Measurements from ENCODE around the gene MAML2. TPM values are rescaled to one million over a fixed set of nuclear protein-coding genes. Genes with fewer than 3 reads are reported as not detected.

The MAML2 gene
- total and polyA plus RNA-seq, 2 of the 8 experiments (the other 6 are each of a cell fraction or from before 2014, with no cell fraction given), result 3.8 to 6.6 TPM

DNA sequence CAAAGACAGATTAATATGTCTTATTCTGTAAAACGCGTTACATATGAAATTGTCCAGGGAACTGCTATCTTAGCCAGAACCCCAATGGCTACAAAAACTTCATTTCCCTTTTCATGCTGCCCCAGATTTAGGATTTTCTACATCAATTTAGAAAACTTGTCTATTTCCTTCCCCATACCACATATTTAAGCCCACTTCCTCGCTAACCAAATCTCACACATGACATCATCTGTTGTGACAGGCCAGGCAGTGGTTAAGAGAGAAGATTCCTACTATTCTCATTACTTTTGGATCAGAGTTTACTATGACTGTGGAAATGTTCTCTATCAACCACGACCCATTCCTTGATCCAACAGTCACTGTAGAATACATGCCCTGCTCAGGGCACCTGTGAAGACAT is 30.8 kb upstream of the MAML2 start:
- Histone ChIP-seq H3K4ac (replicated peaks; ENCODE audit: insufficient read length, low read depth, low read length) (no peak overlapping the region), H3K18ac (ENCODE audit: extremely low read depth, low read length) (no peak overlapping the region), H3K23ac (ENCODE audit: insufficient read length) (no peak overlapping the region), H4K20me1 (replicated peaks in 1 of 2; ENCODE audit: control insufficient read depth in 1 of 2, insufficient read depth in 2 of 2, low read length in 2 of 2) (no peaks in the 10 kb centered on the region), H2BK5ac (ENCODE audit: low read depth, low read length) (no peak overlapping the region), H3K14ac (ENCODE audit: insufficient read length) (no peak overlapping the region), H4K8ac (ENCODE audit: extremely low read depth, insufficient read depth, low read length) (no peak overlapping the region), H2BK15ac (ENCODE audit: low read length) (no peak overlapping the region), H2AK5ac (ENCODE audit: low read depth, low read length) (no peak overlapping the region), H3K79me2 (ENCODE audit: control insufficient read depth in 1 of 2, insufficient read depth in 2 of 2, low read length in 2 of 2) (no peaks in the 10 kb centered on the region), H3K36me3 (ENCODE audit: control insufficient read depth in 2 of 4, insufficient read depth in 4 of 4, low read length in 3 of 4) (peaks cover 0 to 3% (median 0%) of the 10 kb centered on the region in 4 experiments; a peak in 1 of 8 replicates), H2BK120ac (replicated peaks; ENCODE audit: low read depth, low read length) (no peak overlapping the region), H3K4me2 (ENCODE audit: insufficient read depth in 1 of 2, low read depth in 2 of 2, low read length in 2 of 2) (no peak overlapping the region), H3K4me1 (replicated peaks in 1 of 4; ENCODE audit: control insufficient read depth in 3 of 4, insufficient read depth in 4 of 4, low read length in 3 of 4) (no peaks in the 10 kb centered on the region), H2AFZ (ENCODE audit: low read length) (no peak overlapping the region), H3K27me3 (replicated peaks in 1 of 4; ENCODE audit: control insufficient read depth in 3 of 4, extremely low read depth in 1 of 4, insufficient read depth in 3 of 4, low read length in 3 of 4) (no peaks in the 10 kb centered on the region), H4K91ac (replicated peaks; ENCODE audit: insufficient read length, low read length) (no peak overlapping the region), H3K27ac (ENCODE audit: low read depth, low read length) (no peak overlapping the region), H3K9me3 (ENCODE audit: insufficient read depth in 2 of 2, low read depth in 1 of 2, low read length in 1 of 2) (no peaks in the 10 kb centered on the region), H3K9ac (replicated peaks in 1 of 4; ENCODE audit: extremely low read depth in 1 of 4, low read depth in 3 of 4, low read length in 3 of 4) (no peak overlapping the region), H3K23me2 (ENCODE audit: low read depth, low read length) (no peaks in the 10 kb centered on the region), H2BK12ac (ENCODE audit: low read depth, low read length) (no peak overlapping the region), H3K4me3 (ENCODE audit: extremely low read depth in 1 of 4, insufficient read depth in 2 of 4, low read depth in 3 of 4, low read length in 4 of 4) (no peak overlapping the region), H2BK20ac (ENCODE audit: low read length) (no peak overlapping the region), H3K79me1 (ENCODE audit: low read depth, low read length) (no peaks in the 10 kb centered on the region), H3K56ac (replicated peaks; ENCODE audit: insufficient read length, low read depth, low read length) (no peak overlapping the region), H4K5ac (ENCODE audit: insufficient read length, low read depth, low read length) (no peak overlapping the region)
- ChIA-PET POLR2A (ENCODE audit: partially characterized antibody) (no interaction called here), CTCF (ENCODE audit: partially characterized antibody) (no interaction called here)
- DNase-seq (ENCODE audit: low read depth in 1 of 2, low spot score in 2 of 2), result no peak
- FAIRE-seq, result no peak
- 91% methylated on average over 4 of the region's 4 CpGs; no CpG with 5 or more reads in 1 of the 2 experiments for WGBS, 2 experiments (ENCODE audit: extremely low coverage in 1 of 2, insufficient coverage in 1 of 2, insufficient read length in 1 of 2, insufficient replicate concordance in 2 of 2, low coverage in 1 of 2, low lambda C conversion rate in 2 of 2, missing lambda C conversion rate in 1 of 2)
- TF ChIP-seq POLR2AphosphoS5 (IDR thresholded peaks at IDR 0.05; ENCODE audit: low read depth, low read length), result no peak
- no peak for TF ChIP-seq RBBP5 (IDR thresholded peaks at IDR 0.05; ENCODE audit: borderline replicate concordance, low read depth, low read length)
- no peak for TF ChIP-seq ZNF274 (IDR thresholded peaks at IDR 0.05; ENCODE audit: borderline replicate concordance, extremely low read depth, low read length)
- TF ChIP-seq CBX5 (IDR thresholded peaks at IDR 0.05; ENCODE audit: low read depth, low read length), result no peak
- TF ChIP-seq CEBPB (IDR thresholded peaks at IDR 0.05; ENCODE audit: low read depth, low read length), result no peak
- TF ChIP-seq HDAC2 (IDR thresholded peaks at IDR 0.05; ENCODE audit: borderline replicate concordance in 1 of 2, low read depth in 2 of 2, low read length in 2 of 2), result no peak
- no peak for TF ChIP-seq KDM1A (IDR thresholded peaks at IDR 0.05; ENCODE audit: borderline replicate concordance, low read length)
- no peak for TF ChIP-seq SIX5 (IDR thresholded peaks at IDR 0.05; ENCODE audit: low read depth, low read length)
- no peak for TF ChIP-seq E2F6 (IDR thresholded peaks at IDR 0.05)
- no peak for TF ChIP-seq MAX (IDR thresholded peaks at IDR 0.05)
- no peak for TF ChIP-seq BACH1 (IDR thresholded peaks at IDR 0.05; ENCODE audit: low read length)
- TF ChIP-seq POU5F1 (IDR thresholded peaks at IDR 0.05; ENCODE audit: low read depth, low read length), result no peak
- TF ChIP-seq CTBP2 (IDR thresholded peaks at IDR 0.05; ENCODE audit: borderline replicate concordance, insufficient read depth, insufficient read length, low read length), result no peak
- no peak for TF ChIP-seq TAF1 (IDR thresholded peaks at IDR 0.05; ENCODE audit: low read depth, low read length)
